K562 (cell line): ENCODE measurements around the gene IGSF3. TPM values are rescaled to one million over a fixed set of nuclear protein-coding genes. Genes with fewer than 3 reads are reported as not detected.
A peak's percentile ranks its signal among the peaks of the same experiment; 100 is the strongest.

Source experiments
- ETV5 ChIP-seq: sonication (generic); formaldehyde crosslinking; IDR thresholded peaks from 2 replicates; pipeline ENCODE4 v1.4.0; 2020; ENCODE audit warnings: low read depth, mild to moderate bottlenecking, missing genetic modification reagents
- MTA3 ChIP-seq: fragments of 450-650 bp; formaldehyde crosslinking; IDR thresholded peaks from 2 replicates; pipeline ENCODE4 v1.6.1; 2017; ENCODE audit warnings: mild to moderate bottlenecking, borderline replicate concordance
- SMC3 ChIP-seq: conservative IDR thresholded peaks from 2 replicates; pipeline ENCODE4 v1.6.1; 2011; ENCODE audit warnings: low read depth, low read length, improper control_type of control experiment; ENCODE audit not compliant: insufficient read depth
- SRF ChIP-seq, 2 experiments: fragments of 250-450, 450-650 bp in 1 of 2; sonication (Bioruptor Pico) in 1 of 2; sonication (generic) in 1 of 2; formaldehyde crosslinking; IDR thresholded peaks; 2 replicates each; pipeline versions ENCODE4 v1.5.0 to v1.5.1; 2020 to 2022; ENCODE audit warnings: mild to moderate bottlenecking in 1 of 2, missing genetic modification reagents in 1 of 2
- ZBTB34 ChIP-seq: fragments of 250-450 bp; sonication (Bioruptor Pico); IDR thresholded peaks from 2 replicates; pipeline ENCODE4 v1.8.0; 2021; ENCODE audit warnings: mild to moderate bottlenecking, moderate library complexity
- ZNF696 ChIP-seq: fragments of 250-450 bp; sonication (Bioruptor Pico); conservative IDR thresholded peaks from 2 replicates; pipeline ENCODE4 v1.4.0; 2020; ENCODE audit warnings: mild to moderate bottlenecking, moderate library complexity
- polyA plus RNA-seq, 8 experiments: library from polyadenylated mRNA; depleted of rRNA in 4 of 8; stranded (reverse) in 5 of 8; unstranded in 3 of 8; fragments of >200 nt; fragmentation: Nextera tagmentation in 2 of 8; fragmentation: Illumina TruSeq in 1 of 8; extraction: Ambion mirVana in 2 of 8; extraction: Trizol in 1 of 8; gene quantifications; 2 replicates each; pipeline versions ENCODE4 v1.2.1 to v1.2.3, GENCODE V29; 2011 to 2014; ENCODE audit warnings: inconsistent platforms in 1 of 8, missing spikeins in 1 of 8
- total RNA-seq, 7 experiments: library from RNA; depleted of rRNA in 6 of 7; stranded (reverse); fragments of >200 nt in 6 of 7; fragmentation: Illumina TruSeq in 2 of 7; extraction: Trizol in 2 of 7; gene quantifications; 2 replicates each; pipeline versions ENCODE4 v1.2.1 to v1.2.3, GENCODE V29; 2011 to 2021; ENCODE audit warnings: low replicate concordance in 1 of 7
- TF ChIP-seq, protein P1 (sequence below), 2 experiments: fragments of 450-650 bp in 1 of 2; sonication (generic) in 1 of 2; formaldehyde crosslinking in 1 of 2; IDR thresholded peaks; 2 replicates each; pipeline versions ENCODE4 v1.7.1 to v1.9.0; 2016 to 2022; ENCODE audit warnings: inconsistent platforms in 1 of 2, mild to moderate bottlenecking in 1 of 2, missing genetic modification reagents in 1 of 2
- TF ChIP-seq, protein P2 (sequence below): IDR thresholded peaks from 2 replicates; pipeline ENCODE4 v1.6.1; 2014; ENCODE audit warnings: antibody characterized with exemption
- TF ChIP-seq, protein P3 (sequence below), 3 experiments: fragments of 200-800 bp in 1 of 3; fragments of 250-450 bp in 1 of 3; fragments of 450-650 bp in 1 of 3; sonication (Bioruptor Pico) in 1 of 3; sonication (Bioruptor generic) in 1 of 3; formaldehyde crosslinking in 1 of 3; IDR thresholded peaks; 2 replicates each; pipeline versions ENCODE4 v1.6.1 to v1.8.0; 2016 to 2022; ENCODE audit warnings: mild to moderate bottlenecking in 2 of 3, missing genetic modification characterization in 2 of 3, missing compliant biosample characterization in 1 of 3, moderate library complexity in 1 of 3

Gene IGSF3
- total and polyA plus RNA-seq, 9 of the 15 experiments (the other 6 are each of a cell fraction or from before 2014, with no cell fraction given), result 1.1 to 15.0 (median 8.3) TPM

DNA sequence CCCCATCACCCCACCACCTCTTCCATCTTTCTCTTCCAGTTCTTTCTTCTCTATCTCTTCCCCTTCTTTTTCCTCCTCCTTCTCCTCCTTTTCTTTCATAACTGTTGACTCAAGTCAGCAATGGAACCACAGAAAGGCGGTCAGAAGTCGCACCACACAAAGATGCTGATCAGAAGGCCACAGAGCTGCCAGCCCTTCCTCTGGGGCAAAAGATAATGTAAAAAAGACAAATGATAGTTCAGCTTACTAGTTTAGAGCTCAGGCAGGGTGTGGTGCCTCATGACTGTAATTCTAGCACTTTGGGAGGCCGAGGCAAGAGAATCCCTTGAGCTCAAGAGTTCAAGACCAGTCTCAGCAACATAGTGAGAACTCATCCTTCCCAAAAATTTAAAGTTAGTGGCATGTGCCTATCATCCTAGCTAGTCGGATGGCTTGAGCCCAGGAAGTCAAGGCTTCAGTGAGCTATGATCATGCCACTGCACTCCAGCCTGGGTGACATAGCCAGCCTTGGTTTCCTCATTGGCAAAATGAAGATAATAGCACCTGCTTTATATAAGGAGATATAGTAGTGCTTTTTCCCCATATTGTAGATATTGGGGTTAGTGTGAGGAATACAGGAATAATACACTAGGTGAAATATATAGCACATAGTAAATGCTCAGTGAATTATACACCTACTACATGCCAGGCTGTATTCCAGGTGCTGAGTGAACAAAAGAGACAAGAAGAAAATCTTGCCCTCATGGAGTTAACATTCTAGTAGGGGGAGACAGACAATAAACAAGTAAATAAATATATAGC lies 12.5 kb upstream of the IGSF3 start (continued):
- TF ChIP-seq, protein P1, sequence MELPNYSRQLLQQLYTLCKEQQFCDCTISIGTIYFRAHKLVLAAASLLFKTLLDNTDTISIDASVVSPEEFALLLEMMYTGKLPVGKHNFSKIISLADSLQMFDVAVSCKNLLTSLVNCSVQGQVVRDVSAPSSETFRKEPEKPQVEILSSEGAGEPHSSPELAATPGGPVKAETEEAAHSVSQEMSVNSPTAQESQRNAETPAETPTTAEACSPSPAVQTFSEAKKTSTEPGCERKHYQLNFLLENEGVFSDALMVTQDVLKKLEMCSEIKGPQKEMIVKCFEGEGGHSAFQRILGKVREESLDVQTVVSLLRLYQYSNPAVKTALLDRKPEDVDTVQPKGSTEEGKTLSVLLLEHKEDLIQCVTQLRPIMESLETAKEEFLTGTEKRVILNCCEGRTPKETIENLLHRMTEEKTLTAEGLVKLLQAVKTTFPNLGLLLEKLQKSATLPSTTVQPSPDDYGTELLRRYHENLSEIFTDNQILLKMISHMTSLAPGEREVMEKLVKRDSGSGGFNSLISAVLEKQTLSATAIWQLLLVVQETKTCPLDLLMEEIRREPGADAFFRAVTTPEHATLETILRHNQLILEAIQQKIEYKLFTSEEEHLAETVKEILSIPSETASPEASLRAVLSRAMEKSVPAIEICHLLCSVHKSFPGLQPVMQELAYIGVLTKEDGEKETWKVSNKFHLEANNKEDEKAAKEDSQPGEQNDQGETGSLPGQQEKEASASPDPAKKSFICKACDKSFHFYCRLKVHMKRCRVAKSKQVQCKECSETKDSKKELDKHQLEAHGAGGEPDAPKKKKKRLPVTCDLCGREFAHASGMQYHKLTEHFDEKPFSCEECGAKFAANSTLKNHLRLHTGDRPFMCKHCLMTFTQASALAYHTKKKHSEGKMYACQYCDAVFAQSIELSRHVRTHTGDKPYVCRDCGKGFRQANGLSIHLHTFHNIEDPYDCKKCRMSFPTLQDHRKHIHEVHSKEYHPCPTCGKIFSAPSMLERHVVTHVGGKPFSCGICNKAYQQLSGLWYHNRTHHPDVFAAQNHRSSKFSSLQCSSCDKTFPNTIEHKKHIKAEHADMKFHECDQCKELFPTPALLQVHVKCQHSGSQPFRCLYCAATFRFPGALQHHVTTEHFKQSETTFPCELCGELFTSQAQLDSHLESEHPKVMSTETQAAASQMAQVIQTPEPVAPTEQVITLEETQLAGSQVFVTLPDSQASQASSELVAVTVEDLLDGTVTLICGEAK (IDR thresholded peaks at IDR 0.05), result no peak
- TF ChIP-seq, protein P1 (CRISPR knock-in tag; IDR thresholded peaks at IDR 0.05), result no peak
- TF ChIP-seq SRF (CRISPR knock-in tag; IDR thresholded peaks at IDR 0.05) (no peak), ZNF696 (CRISPR knock-in tag) (no peak), SMC3 (no peak), ETV5 (CRISPR knock-in tag) (no peak), ZBTB34 (CRISPR knock-in tag) (no peak), MTA3 (no peak)
- TF ChIP-seq, protein P2, sequence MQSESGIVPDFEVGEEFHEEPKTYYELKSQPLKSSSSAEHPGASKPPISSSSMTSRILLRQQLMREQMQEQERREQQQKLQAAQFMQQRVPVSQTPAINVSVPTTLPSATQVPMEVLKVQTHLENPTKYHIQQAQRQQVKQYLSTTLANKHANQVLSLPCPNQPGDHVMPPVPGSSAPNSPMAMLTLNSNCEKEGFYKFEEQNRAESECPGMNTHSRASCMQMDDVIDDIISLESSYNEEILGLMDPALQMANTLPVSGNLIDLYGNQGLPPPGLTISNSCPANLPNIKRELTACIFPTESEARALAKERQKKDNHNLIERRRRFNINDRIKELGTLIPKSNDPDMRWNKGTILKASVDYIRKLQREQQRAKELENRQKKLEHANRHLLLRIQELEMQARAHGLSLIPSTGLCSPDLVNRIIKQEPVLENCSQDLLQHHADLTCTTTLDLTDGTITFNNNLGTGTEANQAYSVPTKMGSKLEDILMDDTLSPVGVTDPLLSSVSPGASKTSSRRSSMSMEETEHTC, result 0 out of 2 replicates have a peak, but pooled peaks have one; percentile 28
- TF ChIP-seq, protein P3, sequence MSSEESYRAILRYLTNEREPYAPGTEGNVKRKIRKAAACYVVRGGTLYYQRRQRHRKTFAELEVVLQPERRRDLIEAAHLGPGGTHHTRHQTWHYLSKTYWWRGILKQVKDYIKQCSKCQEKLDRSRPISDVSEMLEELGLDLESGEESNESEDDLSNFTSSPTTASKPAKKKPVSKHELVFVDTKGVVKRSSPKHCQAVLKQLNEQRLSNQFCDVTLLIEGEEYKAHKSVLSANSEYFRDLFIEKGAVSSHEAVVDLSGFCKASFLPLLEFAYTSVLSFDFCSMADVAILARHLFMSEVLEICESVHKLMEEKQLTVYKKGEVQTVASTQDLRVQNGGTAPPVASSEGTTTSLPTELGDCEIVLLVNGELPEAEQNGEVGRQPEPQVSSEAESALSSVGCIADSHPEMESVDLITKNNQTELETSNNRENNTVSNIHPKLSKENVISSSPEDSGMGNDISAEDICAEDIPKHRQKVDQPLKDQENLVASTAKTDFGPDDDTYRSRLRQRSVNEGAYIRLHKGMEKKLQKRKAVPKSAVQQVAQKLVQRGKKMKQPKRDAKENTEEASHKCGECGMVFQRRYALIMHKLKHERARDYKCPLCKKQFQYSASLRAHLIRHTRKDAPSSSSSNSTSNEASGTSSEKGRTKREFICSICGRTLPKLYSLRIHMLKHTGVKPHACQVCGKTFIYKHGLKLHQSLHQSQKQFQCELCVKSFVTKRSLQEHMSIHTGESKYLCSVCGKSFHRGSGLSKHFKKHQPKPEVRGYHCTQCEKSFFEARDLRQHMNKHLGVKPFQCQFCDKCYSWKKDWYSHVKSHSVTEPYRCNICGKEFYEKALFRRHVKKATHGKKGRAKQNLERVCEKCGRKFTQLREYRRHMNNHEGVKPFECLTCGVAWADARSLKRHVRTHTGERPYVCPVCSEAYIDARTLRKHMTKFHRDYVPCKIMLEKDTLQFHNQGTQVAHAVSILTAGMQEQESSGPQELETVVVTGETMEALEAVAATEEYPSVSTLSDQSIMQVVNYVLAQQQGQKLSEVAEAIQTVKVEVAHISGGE (CRISPR knock-in tag; IDR thresholded peaks at IDR 0.05), result peak in 1 of 3 experiments; percentile 52; a peak in 1 of 6 replicates
